Left lung (tissue), 10 donors: ENCODE results near the gene CRKL. TPM values are rescaled to one million over a fixed set of nuclear protein-coding genes. Genes with fewer than 3 reads are reported as not detected.

Source experiments
- ATAC-seq: fragments of 200-7000 bp; cut with Tn5 transposase; one replicate; pipeline ENCODE4 v1.9.1; 2020; ENCODE audit warnings: moderate library complexity
- DNase-seq, 4 donors: peaks; one replicate each; pipeline ENCODE4 v3.0.0-alpha.2; 2013 to 2020
- H3K27ac ChIP-seq, 2 donors: fragments of 200-600 bp; sonication (generic) in 1 of 2; one replicate each; pipeline versions ENCODE4 v1.5.0 to v1.8.0; 2020 to 2021
- H3K27me3 ChIP-seq, 2 donors: fragments of 200-600 bp; sonication (generic) in 1 of 2; one replicate each; pipeline versions ENCODE4 v1.5.0 to v1.8.0; 2020 to 2021
- H3K36me3 ChIP-seq, 2 donors: fragments of 200-600 bp; sonication (generic) in 1 of 2; one replicate each; pipeline versions ENCODE4 v1.5.0 to v1.8.0; 2020 to 2021
- H3K4me1 ChIP-seq, 2 donors: fragments of 200-600 bp; one replicate each; pipeline ENCODE4 v1.8.0; 2021
- H3K4me3 ChIP-seq, 2 donors: fragments of 200-600 bp; sonication (generic) in 1 of 2; one replicate each; pipeline versions ENCODE4 v1.5.0 to v1.8.0; 2020 to 2021; ENCODE audit warnings: mild to moderate bottlenecking in 1 of 2
- H3K9me3 ChIP-seq, 2 donors: fragments of 200-600 bp; sonication (generic) in 1 of 2; one replicate each; pipeline versions ENCODE4 v1.5.0 to v1.8.0; 2020 to 2021
- CTCF ChIP-seq, 2 donors: fragments of 200-600 bp; sonication (generic) in 1 of 2; IDR thresholded peaks; one replicate each; pipeline versions ENCODE4 v1.5.0 to v1.8.0; 2021; ENCODE audit warnings: antibody characterized with exemption in 2 of 2
- intact Hi-C, 2 donors: fragments of 100-400 bp; cut with DNase I; formaldehyde crosslinking; loops; one replicate each; pipeline versions ENCODE4 v1.11.2 to v1.14.2; 2022
- polyA plus RNA-seq, 6 donors: library from polyadenylated mRNA; unstranded; fragments of 120-200 nt; gene quantifications; one replicate each; pipeline ENCODE4 v1.2.1, GENCODE V29; 2013; ENCODE audit not compliant: insufficient read length in 6 of 6
- total RNA-seq, 2 donors: library from RNA; stranded (reverse); fragmentation: NEBNext Ultra II Directional; extraction: Animal tissue kit (Norgen Biotek cat#: 25700); gene quantifications; one replicate each; pipeline ENCODE4 v1.2.1, GENCODE V29; 2021
- donor health status: DM: no; HTN: yes; CAD: no.
- donor health status: DM: no; HTN: no; CAD: no.

The CRKL gene
- total and polyA plus RNA-seq, 8 donors: 56.7 to 67.4 (median 64.8) TPM

- no peak for DNase-seq
- H3K27me3 ChIP-seq: no peaks in the 10 kb centered on the region
- no peak for ATAC-seq
- H3K36me3 ChIP-seq: peaks cover 0 to 27% of the 10 kb centered on the region in 2 donors
- peaks cover 0 to 6% of the 10 kb centered on the region in 2 donors for H3K9me3 ChIP-seq
- intact Hi-C loops: no loop called here
- H3K4me1 ChIP-seq: peaks cover 8 to 39% of the 10 kb centered on the region in 2 donors
- peak overlapping the region; percentile 74 to 84 for H3K4me3 ChIP-seq
- no peak overlapping the region for H3K27ac ChIP-seq
- no peak for TF ChIP-seq CTCF (IDR thresholded peaks at IDR 0.05)
Observed at GRCh38 chr22:20983081-20983771, 66.0 kb downstream of the CRKL start.

- Histone ChIP-seq H3K36me3 (peaks cover 0 to 45% of the 10 kb centered on the region in 2 donors), H3K4me1 (peaks cover 8 to 24% of the 10 kb centered on the region in 2 donors), H3K27me3 (no peaks in the 10 kb centered on the region), H3K9me3 (no peaks in the 10 kb centered on the region), H3K27ac (no peak overlapping the region), H3K4me3 (no peak overlapping the region)
- ATAC-seq: no peak
- no peak for DNase-seq
- TF ChIP-seq CTCF (IDR thresholded peaks at IDR 0.05): no peak
- intact Hi-C loops: no loop called here
Observed at GRCh38 chr22:20985720-20986119, 68.5 kb downstream of the CRKL start.

GRCh38 chr22:20986365-20986764 lies 69.2 kb downstream of the CRKL start:
- Histone ChIP-seq H3K36me3 (peaks cover 0 to 52% of the 10 kb centered on the region in 2 donors), H3K9me3 (no peaks in the 10 kb centered on the region), H3K27ac (no peak overlapping the region), H3K27me3 (no peaks in the 10 kb centered on the region), H3K4me1 (peaks cover 3 to 19% of the 10 kb centered on the region in 2 donors), H3K4me3 (no peak overlapping the region)
- no peak for DNase-seq
- no peak for TF ChIP-seq CTCF (IDR thresholded peaks at IDR 0.05)
- intact Hi-C loops: no loop called here
- ATAC-seq: no peak

GRCh38 chr22:20987375-20987774 lies 70.2 kb downstream of the CRKL start:
- no peak overlapping the region for H3K27ac ChIP-seq
- peak in 1 of 4 donors; percentile 59 for DNase-seq
- no peak overlapping the region for H3K4me3 ChIP-seq
- no peaks in the 10 kb centered on the region for H3K9me3 ChIP-seq
- no peak for ATAC-seq
- intact Hi-C loops: no loop called here
- no peaks in the 10 kb centered on the region for H3K27me3 ChIP-seq
- no peak for TF ChIP-seq CTCF (IDR thresholded peaks at IDR 0.05)
- H3K4me1 ChIP-seq: peaks cover 0 to 13% of the 10 kb centered on the region in 2 donors
- peaks cover 0 to 62% of the 10 kb centered on the region in 2 donors for H3K36me3 ChIP-seq

- Histone ChIP-seq H3K27me3 (no peaks in the 10 kb centered on the region), H3K4me3 (no peak overlapping the region), H3K4me1 (no peaks in the 10 kb centered on the region), H3K36me3 (peaks cover 0 to 76% of the 10 kb centered on the region in 2 donors), H3K27ac (no peak overlapping the region), H3K9me3 (no peaks in the 10 kb centered on the region)
- no peak for ATAC-seq
- TF ChIP-seq CTCF (IDR thresholded peaks at IDR 0.05): no peak
- peak in 1 of 4 donors; percentile 61 for DNase-seq
- intact Hi-C loops: no loop called here
Observed at GRCh38 chr22:20988573-20989322, 71.5 kb downstream of the CRKL start.
